Skin epidermis (tissue), 12 donors: ENCODE results near the gene SP3.

ENCODE experiments used
- H3K27ac ChIP-seq, 21 experiments: fragments of 200-600 bp; sonication (generic) in 11 of 21; one replicate each; pipeline ENCODE4 v1.5.0; 2020; ENCODE audit warnings: mild to moderate bottlenecking in 3 of 21, inconsistent platforms in 2 of 21, moderate library complexity in 2 of 21
- H3K4me3 ChIP-seq, 7 experiments: fragments of 200-600 bp; sonication (generic) in 2 of 7; one replicate each; pipeline ENCODE4 v1.5.0; 2020; ENCODE audit warnings: inconsistent platforms in 2 of 7, mild to moderate bottlenecking in 2 of 7, moderate library complexity in 1 of 7

Gene SP3

DNA sequence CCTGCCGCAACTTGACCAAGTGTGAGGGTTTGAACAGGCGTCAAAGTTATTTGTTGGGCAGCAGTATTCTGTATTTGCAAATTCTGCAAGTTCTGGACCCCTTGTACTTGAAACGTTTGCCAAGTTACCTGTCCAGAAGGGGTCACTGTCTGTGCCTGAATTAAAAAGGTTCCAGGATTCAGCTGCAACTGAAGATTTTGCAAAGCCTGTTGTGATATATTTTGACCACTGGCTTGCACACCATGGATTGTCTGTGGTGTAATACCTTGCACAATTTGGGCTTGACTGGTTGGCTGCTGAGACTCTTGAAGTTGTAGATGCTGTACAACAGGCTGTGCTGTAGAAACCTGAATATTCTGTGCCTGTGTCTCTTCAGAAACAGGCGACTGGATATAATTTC lies 10.2 kb downstream of the SP3 start:
- H3K4me3 ChIP-seq: no peak overlapping the region
- no peak overlapping the region for H3K27ac ChIP-seq

DNA sequence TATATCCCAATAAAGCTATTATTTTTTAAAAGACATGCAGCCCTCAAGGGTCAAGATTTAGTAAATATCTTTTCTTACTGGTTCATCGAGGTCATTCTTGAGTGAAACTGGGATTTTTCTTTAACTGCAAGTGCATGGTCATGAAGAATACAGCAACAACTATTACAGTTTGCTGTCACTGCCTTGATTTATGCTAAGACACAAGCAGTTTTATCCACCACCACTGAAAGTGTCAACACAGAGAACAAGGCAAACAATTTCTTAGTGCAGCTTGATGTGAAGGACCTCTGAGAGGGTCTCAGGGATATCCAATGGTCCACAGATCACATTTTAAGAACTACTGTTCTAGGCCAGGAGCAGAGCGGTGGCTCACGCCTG lies 12.1 kb downstream of the SP3 start:
- H3K4me3 ChIP-seq: no peak overlapping the region
- H3K27ac ChIP-seq: no peak overlapping the region

DNA sequence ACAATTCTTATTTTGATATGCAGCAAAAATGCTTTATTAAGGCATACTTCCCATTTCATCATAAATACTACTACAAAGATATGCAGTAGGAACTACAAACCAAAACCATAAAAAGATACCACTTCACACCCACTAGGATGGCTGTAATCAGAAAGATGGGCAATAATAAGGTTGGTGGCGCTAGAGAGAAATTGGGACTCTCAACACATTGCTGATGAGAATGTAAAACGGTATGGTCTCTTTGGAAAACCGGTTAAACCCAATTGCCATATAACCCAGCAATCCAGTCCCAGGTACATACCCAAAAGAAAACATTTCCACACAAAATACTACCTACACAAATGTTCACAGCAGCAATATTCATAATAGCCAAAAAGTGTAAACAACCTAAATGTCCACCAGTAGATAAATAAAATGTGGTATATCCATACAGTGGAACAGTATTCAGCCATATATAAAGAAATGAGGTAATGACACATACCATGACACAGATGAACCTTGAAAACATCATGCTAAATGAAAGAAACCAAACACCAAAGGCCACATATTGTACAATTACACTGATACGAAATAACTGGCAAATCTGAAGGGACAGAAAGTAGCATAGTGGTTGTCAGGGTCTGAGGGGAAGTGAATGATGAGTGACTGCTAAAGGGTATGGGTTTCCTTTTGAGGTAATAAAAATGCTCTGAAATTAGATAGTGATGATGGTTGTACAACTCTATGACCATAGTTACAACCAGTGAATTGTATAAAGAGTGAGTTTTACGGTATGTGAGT lies 12.7 kb downstream of the SP3 start:
- Histone ChIP-seq H3K4me3 (no peak overlapping the region), H3K27ac (no peak overlapping the region)

DNA sequence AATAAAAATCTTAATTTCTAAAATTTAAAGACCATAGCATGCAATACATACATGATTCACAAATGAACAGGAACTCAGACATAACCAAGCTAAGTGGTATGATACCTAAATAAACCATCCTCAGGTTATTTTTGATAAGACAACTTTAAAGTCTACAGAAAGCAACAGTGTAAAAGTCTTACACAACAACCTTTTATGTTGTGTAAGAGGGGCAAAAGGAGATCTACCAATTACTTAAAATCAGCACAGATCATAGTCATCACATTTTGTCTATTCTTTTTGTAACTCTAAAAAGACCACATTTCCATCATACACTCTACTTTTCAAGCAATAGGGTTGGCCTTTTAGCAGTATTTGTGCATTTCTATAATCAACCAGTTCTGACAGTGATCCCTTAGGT lies 16.3 kb downstream of the SP3 start:
- Histone ChIP-seq H3K27ac (no peak overlapping the region), H3K4me3 (no peak overlapping the region)

DNA sequence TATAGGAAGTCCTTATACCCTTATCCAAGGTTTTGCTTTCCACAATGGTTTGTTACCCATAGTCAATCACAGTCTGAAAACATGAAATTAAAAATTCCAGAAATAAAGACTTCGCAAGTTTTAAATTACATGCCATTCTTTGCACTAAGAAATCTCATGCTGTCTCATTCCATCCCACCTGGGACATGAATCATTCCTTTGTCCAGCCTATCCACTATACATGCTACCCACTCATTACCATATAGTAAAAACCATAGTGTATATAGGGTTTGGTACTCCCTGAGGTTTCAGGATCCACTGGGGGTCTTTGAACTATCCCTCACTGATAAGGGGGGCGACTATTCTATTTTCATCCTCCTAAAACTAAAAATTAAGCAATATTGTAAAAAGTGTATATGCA lies 17.0 kb downstream of the SP3 start:
- no peak overlapping the region for H3K4me3 ChIP-seq
- no peak overlapping the region for H3K27ac ChIP-seq

DNA sequence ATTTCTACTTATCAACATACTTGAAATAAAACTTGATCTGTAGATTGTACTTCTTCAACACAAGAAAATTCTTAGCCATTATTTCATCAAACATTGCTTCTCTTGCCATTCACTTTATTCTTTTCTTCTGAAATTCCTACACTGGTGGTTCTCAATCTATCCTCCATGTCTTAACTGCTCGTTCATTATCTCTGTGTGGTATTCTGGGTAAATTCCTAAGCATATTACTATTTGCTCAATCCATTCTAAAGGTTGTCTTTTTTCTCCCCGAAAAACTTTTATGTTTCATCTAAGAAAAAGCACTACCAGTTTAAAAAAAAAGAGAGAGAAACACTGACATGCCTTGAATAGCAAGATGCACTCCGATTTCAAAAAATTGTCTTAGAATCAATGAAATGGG lies 18.0 kb downstream of the SP3 start:
- no peak overlapping the region for H3K4me3 ChIP-seq
- no peak overlapping the region for H3K27ac ChIP-seq

DNA sequence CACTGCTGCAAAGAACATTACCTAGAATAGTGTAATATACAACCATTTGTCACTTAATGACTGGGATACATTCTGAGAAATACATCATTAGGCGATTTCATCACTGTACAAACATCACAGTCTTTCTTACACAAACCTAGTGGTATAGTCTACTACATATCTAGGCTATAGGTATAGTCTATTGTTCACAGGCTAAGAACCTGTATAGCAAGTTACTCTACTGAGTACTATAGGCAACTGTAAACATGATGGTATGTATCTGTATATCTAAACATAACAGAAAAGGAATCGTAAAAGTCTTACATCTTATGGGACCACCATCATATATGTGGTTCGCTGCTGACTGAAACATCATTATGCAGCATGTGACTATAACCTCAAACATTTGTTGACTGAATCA lies 21.4 kb downstream of the SP3 start:
- no peak overlapping the region for H3K4me3 ChIP-seq
- no peak overlapping the region for H3K27ac ChIP-seq

DNA sequence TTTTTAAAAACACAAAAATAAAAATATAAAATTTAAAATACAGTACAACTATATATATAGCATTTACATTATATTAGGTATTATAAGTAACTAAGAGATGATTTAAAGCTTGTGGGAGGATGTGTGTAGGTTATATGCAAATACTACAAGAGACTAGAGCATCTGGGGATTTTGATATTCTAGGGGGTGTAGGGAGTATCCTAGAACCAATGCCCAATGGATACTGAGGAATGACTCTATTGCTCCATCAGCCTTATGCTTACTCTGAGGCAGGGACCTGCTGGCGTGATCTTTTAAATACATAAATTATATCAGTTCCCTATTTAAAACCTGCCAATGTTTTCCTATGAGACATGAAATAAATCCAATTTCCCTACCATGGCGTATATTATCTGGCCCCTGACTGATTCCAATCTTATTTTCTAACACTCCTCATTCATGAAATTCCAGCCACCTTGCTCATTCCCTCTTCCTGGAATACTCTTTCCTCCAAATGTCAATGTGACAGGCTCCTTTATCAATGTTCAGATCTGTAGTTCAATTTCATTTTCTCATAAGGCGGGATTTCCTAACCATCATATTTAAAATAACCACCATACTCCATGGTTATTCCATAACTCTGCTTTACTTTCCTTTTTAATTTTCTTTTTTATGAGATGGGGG lies 22.2 kb downstream of the SP3 start:
- Histone ChIP-seq H3K27ac (no peak overlapping the region), H3K4me3 (no peak overlapping the region)

DNA sequence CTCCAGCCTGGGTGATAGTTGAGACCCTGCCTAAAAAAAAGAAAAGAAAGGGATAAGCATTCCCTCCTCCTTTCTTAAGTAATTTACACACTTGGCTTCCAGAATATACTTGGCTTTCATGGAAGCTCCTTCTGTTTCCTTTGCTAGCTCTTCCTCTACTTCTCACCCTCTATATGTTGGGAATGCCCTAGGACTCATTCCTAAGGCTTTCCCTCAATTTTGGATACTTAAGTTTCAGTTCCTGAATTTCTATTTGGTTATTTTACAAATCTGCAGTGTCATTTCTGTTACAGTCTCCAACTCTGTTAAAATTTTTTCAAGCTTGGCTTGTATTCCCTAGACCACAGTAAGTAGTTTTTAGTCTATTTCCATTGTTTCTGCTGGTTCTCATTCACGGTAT lies 23.6 kb downstream of the SP3 start:
- H3K4me3 ChIP-seq: no peak overlapping the region
- peak overlapping the region in 1 of 21 experiments; percentile 14 for H3K27ac ChIP-seq

DNA sequence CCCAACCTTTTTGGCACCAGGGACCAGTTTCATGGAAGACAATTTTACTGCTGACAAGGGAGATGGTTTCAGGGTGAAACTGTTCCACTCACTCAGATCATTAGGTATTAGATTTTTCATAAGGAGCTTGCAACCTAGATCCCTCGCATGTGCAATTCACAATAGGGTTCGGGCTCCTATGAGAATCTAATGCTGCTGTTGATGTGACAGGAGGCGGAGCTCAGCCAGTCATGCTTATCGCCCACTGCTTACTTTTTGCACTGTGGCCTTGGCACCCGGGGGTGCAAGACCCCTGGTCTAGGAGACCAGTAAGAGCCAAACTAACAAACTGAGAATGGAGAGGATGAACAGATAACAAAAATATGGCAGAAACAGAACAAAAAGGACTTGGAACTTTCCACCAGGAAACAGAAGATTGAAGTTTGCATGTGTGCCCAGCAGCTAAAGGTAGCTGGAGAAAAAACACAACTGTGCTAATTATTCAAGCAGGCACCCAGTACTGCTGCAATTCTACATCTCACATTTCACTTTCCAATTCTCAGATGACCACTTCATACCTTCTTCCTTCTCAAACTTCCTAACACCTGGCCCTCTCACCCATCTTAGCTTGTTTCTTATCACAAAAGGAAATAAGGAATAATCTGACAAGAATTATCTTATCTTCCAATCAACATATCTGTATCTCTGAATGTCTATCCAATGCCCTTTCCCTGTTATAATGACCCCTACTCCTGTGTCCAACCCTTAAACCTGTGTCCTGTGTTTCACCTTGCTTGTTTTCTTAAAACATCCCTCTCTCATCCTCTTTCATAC lies 24.8 kb downstream of the SP3 start:
- H3K4me3 ChIP-seq: no peak overlapping the region
- H3K27ac ChIP-seq: no peak overlapping the region

DNA sequence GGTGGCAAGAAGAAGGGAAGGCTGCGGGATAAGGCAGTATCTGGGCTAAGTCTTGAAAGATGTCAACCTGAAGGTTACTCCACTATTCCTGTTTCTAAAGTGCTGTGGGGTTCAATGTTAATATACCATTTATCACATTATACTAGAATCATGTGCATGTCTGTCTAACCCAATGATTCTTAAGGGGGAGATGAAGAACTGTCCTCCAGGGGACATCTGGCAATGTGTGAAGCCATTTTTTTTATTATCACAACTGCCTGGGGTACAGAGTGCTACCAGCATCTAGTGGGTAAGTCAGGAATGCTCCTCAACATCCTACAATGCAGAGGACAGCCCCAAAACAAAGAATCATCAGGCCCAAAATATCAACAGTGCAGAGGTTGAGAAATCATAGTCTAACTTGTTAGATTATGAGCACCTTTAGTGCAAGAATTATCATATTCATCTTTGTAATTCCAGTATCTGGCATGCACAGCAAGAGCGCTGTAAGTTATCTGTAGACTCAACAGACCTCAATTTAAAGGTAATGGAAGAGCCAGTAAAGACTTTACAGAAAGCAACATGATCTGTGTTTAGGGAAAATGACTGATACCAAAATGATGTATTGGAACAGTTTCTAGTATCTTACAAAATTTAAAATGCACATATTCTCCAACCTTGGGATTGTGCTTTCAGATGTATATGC lies 26.3 kb downstream of the SP3 start:
- no peak overlapping the region for H3K4me3 ChIP-seq
- no peak overlapping the region for H3K27ac ChIP-seq

DNA sequence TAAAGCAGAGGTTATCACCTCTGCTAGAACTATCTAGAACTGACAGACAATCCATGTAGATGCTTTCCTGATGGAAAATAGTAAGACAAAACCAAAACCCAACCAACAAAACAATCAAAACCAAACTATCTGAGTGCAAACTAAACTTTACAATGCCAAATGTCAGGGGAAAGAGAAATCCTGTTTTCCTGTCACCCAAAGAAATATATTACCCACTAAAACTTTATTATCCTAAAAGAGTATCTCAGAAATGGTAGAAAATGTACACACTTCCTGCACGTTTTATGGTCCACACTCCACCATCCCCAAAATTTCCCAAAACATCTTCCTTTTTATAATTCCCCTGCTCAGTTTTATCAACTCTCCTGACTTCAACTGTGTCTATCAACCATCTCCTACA lies 29.9 kb downstream of the SP3 start:
- Histone ChIP-seq H3K4me3 (no peak overlapping the region), H3K27ac (no peak overlapping the region)

DNA sequence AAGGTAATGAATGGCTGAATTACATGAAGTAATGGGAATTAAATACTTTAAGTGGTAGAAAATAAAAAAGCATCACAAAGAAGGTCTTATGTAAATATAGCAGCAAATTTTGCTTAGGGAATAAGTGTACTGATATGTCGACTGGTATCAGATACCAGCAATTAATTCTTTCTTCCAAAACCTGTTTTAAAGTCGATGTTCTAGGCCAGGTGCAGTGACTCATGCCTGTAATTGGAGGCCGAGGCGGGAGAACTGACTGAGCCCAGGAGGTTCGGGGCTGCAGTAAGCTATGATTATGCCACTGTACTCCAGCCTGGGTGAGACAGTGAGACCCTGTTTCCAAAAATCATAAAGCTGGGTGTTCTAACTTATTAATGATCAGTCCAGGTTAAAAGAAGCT lies 30.3 kb downstream of the SP3 start:
- Histone ChIP-seq H3K27ac (peak overlapping the region in 1 of 21 experiments; percentile 3), H3K4me3 (no peak overlapping the region)

DNA sequence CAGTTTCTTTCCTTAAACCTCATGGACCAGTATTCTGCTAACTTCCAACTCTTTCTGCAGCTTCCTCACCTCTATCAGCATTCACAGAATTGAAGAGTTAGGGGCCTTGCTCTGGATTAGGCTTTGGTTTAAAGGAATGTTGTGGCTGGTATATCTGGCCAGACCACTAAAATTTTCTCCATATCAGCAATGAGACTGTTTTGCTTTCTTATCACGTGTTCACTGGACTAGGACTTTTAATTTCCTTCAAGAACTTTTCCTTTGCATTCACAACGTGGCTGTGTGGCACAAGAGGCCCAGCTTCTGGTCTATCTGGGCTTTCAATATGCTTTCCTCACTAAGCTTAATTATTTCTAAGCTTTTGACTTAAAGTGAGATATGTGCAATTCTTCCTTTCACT lies 33.4 kb downstream of the SP3 start:
- Histone ChIP-seq H3K27ac (no peak overlapping the region), H3K4me3 (no peak overlapping the region)

DNA sequence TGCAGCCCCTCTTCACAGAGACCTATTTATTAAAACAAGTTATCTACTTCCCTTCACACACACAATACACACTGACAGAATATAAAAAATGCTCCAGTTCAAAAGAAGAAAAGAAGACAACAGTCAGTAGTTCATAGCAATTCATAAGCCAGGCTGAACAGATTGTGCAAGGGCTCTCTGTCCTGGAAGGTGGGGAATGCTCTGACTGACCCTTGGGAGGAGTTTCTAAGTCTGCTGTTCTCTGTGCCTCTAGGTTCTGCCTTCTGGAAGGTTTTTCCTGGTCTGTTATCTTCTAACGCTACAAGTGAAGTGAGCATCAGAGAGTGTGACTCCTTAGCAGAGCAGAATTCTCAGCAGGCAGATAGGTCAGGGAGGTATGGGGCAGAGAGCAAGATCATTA lies 35.7 kb downstream of the SP3 start:
- Histone ChIP-seq H3K4me3 (no peak overlapping the region), H3K27ac (no peak overlapping the region)

DNA sequence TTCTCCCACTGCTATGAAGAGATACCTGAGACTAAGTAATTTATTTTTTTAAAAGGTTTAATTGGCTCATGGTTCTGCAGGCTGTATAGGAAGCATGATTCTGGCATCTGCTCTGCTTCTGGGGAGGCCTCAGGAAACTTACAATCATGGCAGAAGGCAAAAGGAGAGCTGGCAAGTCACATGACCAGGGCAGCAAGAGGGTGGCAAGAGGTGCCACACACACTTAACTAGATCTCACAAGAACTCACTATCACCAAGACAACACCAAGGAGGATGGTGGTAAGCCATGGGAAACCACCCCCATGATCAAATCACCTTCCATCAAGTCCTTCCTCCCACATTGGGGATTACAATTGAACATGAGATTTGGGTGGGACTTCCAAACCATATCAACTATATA lies 38.3 kb downstream of the SP3 start:
- no peak overlapping the region for H3K27ac ChIP-seq

DNA sequence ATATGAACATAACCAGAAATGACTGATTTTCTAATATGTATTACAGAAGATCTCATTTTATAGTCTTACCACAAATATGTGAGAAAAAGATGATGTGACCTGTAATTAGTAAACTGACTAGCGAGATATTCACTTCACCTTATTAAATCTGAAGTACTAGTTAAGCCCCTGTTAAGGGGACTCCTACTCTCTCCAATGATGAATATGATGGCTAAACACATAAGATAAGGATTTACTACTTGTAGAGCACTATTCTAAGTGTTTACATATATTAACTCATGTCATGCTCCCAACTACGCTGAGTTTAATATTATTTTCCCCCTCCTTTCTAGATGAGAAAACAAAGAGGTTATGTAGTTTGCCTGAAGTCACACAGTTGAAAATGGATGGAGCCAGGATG lies 40.9 kb downstream of the SP3 start:
- H3K27ac ChIP-seq: no peak overlapping the region
- no peak overlapping the region for H3K4me3 ChIP-seq

More for the DNA sequence above, 38.3 kb downstream of the SP3 start:
- H3K4me3 ChIP-seq: no peak overlapping the region

DNA sequence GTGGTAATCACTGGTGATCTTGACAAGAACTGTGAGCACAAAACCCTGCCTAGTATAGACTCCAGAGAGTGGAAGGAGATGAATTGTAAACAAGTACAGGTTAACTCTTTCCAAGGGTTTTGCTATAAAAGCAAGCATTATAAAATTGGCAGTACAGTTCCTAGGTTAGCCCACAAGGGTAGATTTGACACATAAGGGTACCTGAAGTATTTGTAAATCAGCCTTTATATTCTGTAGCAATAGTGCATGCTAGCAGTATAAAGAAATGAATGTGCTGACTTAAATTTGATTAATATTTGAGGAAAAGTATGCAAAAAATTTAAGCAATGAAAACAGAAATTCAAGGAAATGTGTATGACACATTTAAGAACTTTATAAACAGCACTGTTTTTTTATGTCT lies 42.4 kb downstream of the SP3 start:
- no peak overlapping the region for H3K27ac ChIP-seq
- H3K4me3 ChIP-seq: no peak overlapping the region

DNA sequence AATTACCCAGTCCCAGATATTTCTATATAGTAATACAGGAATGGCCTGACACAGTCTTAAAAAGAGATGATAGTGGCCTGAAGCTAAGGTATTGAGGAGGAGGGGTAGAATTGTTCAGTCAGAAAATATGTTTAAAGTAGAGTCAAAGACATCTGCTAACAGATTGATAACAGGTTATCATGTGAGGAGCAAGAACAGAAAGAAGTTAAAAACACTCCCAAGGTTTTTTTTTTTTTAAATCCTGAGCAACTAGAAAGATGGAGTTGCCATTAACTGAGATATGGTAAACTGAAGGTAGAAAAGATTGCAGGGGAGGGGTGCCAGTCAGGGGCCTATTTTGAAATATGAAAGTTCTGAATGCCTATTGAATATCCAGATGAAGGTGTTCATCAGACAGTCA lies 43.1 kb downstream of the SP3 start:
- Histone ChIP-seq H3K4me3 (no peak overlapping the region), H3K27ac (no peak overlapping the region)
